Duodenal mucosa (tissue), 2 donors: ENCODE data around the gene ZSCAN16.
"Not testable (repeated sequence)": the region's sequence is repeated elsewhere in the genome, so short reads cannot be mapped to it uniquely, and the experiment has no call there.

Experiments used
- H3K27ac ChIP-seq: one replicate; pipeline ENCODE4 v1.7.0; 2013; ENCODE audit warnings: low read depth, low read length
- H3K27me3 ChIP-seq, 2 donors: one replicate each; pipeline ENCODE4 v1.7.0; 2013; ENCODE audit warnings: low read length in 2 of 2, control low read depth in 1 of 2; ENCODE audit not compliant: insufficient read depth in 2 of 2, control insufficient read depth in 1 of 2
- H3K36me3 ChIP-seq, 2 donors: one replicate each; pipeline ENCODE4 v1.7.0; 2013; ENCODE audit warnings: low read length in 2 of 2, control low read depth in 1 of 2; ENCODE audit not compliant: insufficient read depth in 2 of 2, control insufficient read depth in 1 of 2
- H3K4me1 ChIP-seq, 2 donors: one replicate each; pipeline ENCODE4 v1.7.0; 2013; ENCODE audit warnings: low read length in 2 of 2, control low read depth in 1 of 2; ENCODE audit not compliant: insufficient read depth in 2 of 2, control insufficient read depth in 1 of 2
- H3K4me3 ChIP-seq, 2 donors: one replicate each; pipeline ENCODE4 v1.7.0; 2013; ENCODE audit warnings: low read length in 2 of 2, low read depth in 1 of 2
- H3K9ac ChIP-seq, 2 donors: one replicate each; pipeline ENCODE4 v1.7.0; 2013; ENCODE audit warnings: low read length in 2 of 2, low read depth in 1 of 2
- H3K9me3 ChIP-seq, 2 donors: one replicate each; pipeline ENCODE4 v1.7.0; 2013; ENCODE audit warnings: low read length in 2 of 2, control low read depth in 1 of 2; ENCODE audit not compliant: control insufficient read depth in 1 of 2

The ZSCAN16 gene

DNA sequence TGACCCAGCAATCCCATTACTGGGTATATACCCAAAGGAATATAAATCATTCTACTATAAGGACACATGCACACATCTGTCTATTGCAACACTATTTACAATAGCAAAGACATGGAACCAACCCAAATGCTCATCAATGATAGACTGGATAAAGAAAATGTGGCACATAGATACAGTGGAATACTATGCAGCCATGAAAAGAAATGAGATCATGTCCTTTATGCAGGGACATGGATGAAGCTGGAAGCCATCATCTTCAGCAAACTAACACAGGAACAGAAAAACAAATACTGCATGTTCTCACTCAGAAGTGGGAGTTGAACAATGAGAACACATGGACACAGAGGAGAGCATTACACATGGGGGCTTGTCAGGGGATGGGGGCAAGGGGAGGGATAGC is 21.7 kb upstream of the ZSCAN16 start:
- not testable (repeated sequence) for H3K9ac ChIP-seq, H3K36me3 ChIP-seq, H3K9me3 ChIP-seq, H3K4me3 ChIP-seq, H3K27me3 ChIP-seq, H3K27ac ChIP-seq
- H3K4me1 ChIP-seq = peaks cover 7 to 11% of the 10 kb centered on the region in 2 donors

DNA sequence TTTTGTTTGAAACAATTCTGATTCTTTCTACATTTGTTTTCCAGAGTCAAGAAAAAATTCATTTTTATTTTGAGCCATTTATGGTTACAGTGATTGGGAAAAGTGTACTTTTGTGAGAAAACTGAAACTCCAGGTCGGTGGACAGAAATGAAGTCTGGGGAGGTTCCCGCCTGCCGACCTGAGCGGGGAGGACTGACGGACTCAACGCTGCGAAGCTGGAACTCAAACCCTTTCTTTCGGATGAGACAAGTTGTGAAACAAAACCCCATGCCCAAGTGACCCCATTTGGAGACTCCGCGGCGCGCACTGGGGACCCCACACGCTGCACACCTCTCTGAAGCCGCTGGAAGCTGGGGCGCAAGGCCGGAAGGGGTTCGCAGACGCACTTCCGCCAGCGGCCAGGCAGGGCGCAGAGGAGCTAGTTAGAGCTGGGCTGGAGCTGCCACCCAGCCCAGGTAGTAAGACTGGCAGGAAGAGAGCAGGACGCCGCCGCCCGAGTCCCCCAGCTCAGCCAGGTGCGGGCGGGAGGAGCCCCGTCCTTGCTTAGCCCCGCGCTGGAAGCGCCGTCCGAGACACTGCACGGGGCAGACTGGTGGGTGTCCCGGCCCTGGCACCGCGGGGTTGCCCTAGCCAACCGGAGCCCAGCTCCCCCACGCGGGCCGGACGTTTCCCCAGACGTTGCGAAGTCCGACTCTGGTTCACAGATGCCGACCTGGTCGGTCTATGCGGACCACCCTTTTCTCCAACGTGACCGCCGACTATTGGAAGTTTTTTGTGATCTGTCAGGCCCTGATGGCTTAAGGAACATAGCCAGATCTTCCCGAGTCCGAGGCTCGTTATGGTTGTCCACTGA is 19.8 kb upstream of the ZSCAN16 start:
- Histone ChIP-seq H3K27me3 (no peaks in the 10 kb centered on the region), H3K9me3 (no peaks in the 10 kb centered on the region), H3K36me3 (no peaks in the 10 kb centered on the region), H3K9ac (peak overlapping the region; percentile 80 to 88), H3K4me3 (peak overlapping the region; percentile 87 to 94), H3K4me1 (peaks cover 7 to 11% of the 10 kb centered on the region in 2 donors), H3K27ac (peak overlapping the region; percentile 11)

DNA sequence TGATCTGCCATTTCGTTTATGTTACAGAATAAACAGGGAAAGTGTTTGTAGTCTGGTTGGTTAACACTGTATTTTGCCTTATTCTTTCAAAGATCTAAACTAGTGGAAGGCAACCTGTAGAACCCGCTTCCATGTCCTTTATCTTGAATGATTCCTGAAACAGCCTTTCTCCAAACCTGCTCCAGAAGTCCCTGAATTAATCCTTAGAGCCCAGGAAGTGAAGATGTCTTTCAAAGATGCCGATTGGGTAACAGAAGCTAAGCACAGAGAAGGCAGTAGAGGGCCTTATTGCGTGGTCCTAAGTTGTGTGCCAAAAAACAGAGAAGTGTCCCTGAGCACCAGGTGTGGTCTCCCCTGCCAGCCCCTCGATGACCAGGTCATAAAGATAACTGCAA is 19.2 kb upstream of the ZSCAN16 start:
- Histone ChIP-seq H3K9ac (peak overlapping the region; percentile 80 to 88), H3K36me3 (no peaks in the 10 kb centered on the region), H3K27ac (no peak overlapping the region), H3K4me3 (peak overlapping the region; percentile 87 to 94), H3K27me3 (no peaks in the 10 kb centered on the region), H3K9me3 (no peaks in the 10 kb centered on the region), H3K4me1 (peaks cover 7 to 11% of the 10 kb centered on the region in 2 donors)

DNA sequence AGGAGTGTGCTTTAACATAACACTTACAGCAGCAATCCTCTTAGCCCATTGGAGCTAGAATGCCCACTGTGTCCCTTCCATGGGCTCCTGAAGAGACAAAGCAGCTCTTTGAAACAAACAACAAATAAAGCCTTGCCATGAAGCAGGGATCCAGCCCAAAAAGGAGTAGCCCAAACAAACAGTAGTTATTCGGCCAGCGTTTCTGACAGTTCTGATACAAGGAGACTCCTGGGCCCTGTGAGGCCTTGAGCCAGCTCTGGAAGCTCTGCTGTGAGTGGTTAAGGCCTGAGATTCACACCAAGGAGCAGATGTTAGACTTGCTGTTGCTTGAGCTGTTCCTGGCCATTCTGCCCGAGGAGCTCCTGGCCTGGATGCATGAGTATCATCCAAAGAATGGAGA is 16.9 kb upstream of the ZSCAN16 start:
- Histone ChIP-seq H3K4me3 (no peak overlapping the region), H3K36me3 (no peaks in the 10 kb centered on the region), H3K9me3 (no peaks in the 10 kb centered on the region), H3K27me3 (no peaks in the 10 kb centered on the region), H3K27ac (no peak overlapping the region), H3K9ac (no peak overlapping the region), H3K4me1 (peaks cover 7 to 11% of the 10 kb centered on the region in 2 donors)

DNA sequence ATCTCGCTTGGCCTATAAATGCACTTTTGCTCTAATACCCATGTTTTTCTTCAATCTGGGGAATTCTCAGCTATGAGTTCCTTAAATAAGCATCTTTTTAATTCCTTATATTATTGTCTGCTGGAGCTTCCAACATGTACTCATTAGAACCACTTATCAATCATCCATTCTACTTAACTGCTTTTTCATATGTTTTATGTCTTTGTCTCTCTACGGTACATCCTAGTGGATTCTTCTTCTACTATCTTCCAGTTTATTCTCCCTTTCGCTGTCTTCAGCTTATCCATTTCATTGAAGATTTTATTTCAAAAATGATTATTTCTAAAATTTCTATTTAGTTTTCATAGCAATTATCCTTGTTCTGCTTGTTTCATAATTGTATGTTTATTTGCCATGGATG is 12.4 kb upstream of the ZSCAN16 start:
- H3K36me3 ChIP-seq = peaks cover 0 to 7% of the 10 kb centered on the region in 2 donors
- no peaks in the 10 kb centered on the region for H3K9me3 ChIP-seq
- no peaks in the 10 kb centered on the region for H3K4me1 ChIP-seq
- no peaks in the 10 kb centered on the region for H3K27me3 ChIP-seq
- no peak overlapping the region for H3K4me3 ChIP-seq
- no peak overlapping the region for H3K9ac ChIP-seq
- H3K27ac ChIP-seq = no peak overlapping the region

DNA sequence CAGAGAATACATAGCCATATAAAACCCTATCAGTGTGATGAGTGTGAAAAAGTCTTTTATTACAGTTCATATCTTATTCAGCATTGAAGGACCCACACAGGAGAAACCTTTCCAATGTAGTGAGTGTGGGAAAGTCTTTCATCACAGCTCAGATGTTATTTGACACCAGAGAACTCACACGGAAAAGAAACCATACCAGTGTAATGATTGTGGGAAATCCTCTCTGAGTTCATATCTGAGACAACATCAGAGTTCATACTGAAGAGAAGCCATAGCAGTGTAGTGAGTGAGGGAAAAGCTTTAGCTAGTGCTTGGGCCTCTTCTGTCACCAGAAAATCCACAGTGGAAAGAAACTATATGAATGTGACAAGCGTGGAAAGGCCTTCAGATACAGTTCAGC is 8.6 kb upstream of the ZSCAN16 start:
- Histone ChIP-seq H3K9me3 (no peaks in the 10 kb centered on the region), H3K27ac (no peak overlapping the region), H3K9ac (no peak overlapping the region), H3K4me3 (no peak overlapping the region), H3K4me1 (no peaks in the 10 kb centered on the region), H3K27me3 (no peaks in the 10 kb centered on the region), H3K36me3 (peaks cover 0 to 14% of the 10 kb centered on the region in 2 donors)

DNA sequence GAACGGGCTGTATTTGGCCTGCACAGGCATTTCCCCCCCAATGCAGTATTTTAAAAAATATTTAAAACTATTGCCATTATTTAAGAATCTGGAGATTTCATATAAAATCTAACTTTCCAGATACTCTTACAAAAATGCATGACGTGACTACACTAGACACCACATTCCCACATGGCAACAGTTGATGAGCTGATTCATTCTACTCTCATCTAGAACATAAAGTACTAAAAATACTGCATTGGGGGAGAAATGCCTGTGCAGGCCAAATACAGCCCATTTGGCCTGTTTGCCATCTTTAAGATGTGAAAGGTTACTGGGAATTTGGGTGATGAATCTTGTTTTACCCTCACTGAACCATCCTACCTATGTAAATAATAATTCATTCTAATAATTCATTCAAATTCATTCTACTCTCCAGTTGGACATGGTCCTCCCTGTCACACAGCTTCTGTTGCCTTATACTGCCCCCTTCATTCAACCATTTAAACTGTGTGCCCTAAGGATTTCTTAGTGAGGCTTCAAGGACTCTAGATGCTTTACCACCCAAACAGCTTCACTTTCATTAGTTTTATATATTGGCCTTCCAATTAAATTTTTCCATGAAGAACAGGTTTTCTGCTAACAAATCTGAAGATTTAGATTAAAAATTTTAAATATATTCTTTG is 6.9 kb upstream of the ZSCAN16 start:
- no peaks in the 10 kb centered on the region for H3K27me3 ChIP-seq
- H3K9me3 ChIP-seq = no peaks in the 10 kb centered on the region
- H3K9ac ChIP-seq = no peak overlapping the region
- no peak overlapping the region for H3K27ac ChIP-seq
- peaks cover 0 to 14% of the 10 kb centered on the region in 2 donors for H3K36me3 ChIP-seq
- H3K4me3 ChIP-seq = no peak overlapping the region
- no peaks in the 10 kb centered on the region for H3K4me1 ChIP-seq

DNA sequence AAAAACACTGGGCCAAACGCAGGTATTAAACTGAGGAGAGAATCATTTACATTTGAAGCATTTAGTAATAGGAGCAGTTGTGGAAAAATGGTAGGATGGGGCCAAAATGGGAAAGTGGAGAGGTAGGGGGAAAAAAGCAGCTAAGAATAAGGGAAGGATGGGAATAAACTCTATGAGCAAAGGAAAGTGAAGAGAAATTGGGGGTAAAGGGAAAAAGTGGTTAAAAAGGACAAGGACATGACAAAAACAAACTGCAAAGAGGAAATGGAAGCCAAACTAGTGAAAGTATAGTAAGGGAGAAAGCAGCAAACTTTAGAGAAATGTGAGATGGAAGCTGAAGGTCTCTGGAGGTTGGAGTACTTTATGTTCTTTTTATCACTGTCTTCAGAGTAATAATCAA is 6.2 kb upstream of the ZSCAN16 start:
- Histone ChIP-seq H3K9ac (no peak overlapping the region), H3K4me3 (no peak overlapping the region), H3K36me3 (peaks cover 0 to 14% of the 10 kb centered on the region in 2 donors), H3K9me3 (no peaks in the 10 kb centered on the region), H3K4me1 (no peaks in the 10 kb centered on the region), H3K27me3 (no peaks in the 10 kb centered on the region), H3K27ac (no peak overlapping the region)

DNA sequence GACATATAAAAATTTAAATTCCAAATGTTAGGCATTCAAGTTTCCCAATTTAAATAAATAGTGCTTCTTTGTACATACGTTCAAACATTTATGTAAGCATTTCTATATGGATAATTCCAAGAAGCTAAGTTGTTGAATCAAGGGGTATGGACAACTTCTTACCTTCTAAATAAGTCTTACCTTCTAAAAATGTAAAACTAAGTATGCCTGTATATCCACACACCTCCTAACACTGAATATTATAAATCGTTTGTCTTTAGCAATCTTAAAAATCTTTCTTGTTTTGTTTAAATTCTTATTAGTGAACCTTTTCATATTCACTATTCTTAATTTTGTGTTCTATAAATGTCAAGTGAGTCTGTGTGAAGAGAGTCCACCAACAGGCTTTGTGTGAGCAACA is 2.5 kb upstream of the ZSCAN16 start:
- Histone ChIP-seq H3K9ac (no peak overlapping the region), H3K4me3 (no peak overlapping the region), H3K36me3 (peaks cover 0 to 14% of the 10 kb centered on the region in 2 donors), H3K27ac (no peak overlapping the region), H3K4me1 (peaks cover 12 to 17% of the 10 kb centered on the region in 2 donors), H3K27me3 (no peaks in the 10 kb centered on the region), H3K9me3 (no peaks in the 10 kb centered on the region)

DNA sequence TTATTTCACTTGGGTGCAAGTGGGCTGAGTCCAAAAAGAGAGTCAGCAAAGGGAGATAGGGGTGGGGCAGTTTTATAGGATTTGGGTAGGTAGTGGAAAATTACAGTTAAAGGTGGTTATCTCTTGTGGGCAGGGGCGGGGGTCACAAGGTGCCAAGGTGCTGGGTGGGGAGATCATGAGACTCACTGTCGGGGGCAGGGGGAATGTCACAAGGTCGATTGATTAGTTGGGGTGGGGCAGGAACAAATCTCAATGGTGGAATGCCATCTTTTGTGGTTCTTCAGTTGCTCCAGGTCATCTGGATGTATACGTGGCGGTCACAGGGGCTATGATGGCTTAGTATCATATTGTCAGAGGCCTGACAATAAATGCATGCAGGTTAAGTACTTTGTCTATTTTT is 2.1 kb upstream of the ZSCAN16 start:
- H3K27me3 ChIP-seq, H3K4me3 ChIP-seq, H3K9me3 ChIP-seq, H3K27ac ChIP-seq, H3K9ac ChIP-seq: not testable (repeated sequence)
- H3K36me3 ChIP-seq = peaks cover 2 to 18% of the 10 kb centered on the region in 2 donors
- peaks cover 12 to 17% of the 10 kb centered on the region in 2 donors for H3K4me1 ChIP-seq
